NT2/D1 (cell line): ENCODE measurements around the gene CDK5RAP2.

Experiments used
- DNase-seq: peaks from one replicate; pipeline ENCODE4 v3.0.0-alpha.2; 2011; ENCODE audit warnings: low read depth, low spot score
- H3K27me3 ChIP-seq: 2 replicates; pipeline ENCODE4 v1.6.0; 2011; ENCODE audit warnings: mild to moderate bottlenecking; ENCODE audit not compliant: insufficient read length, insufficient read depth
- H3K36me3 ChIP-seq: 2 replicates; pipeline ENCODE4 v1.6.1; 2011; ENCODE audit warnings: mild to moderate bottlenecking, low read length, mixed read lengths; ENCODE audit not compliant: insufficient read depth, insufficient read length
- H3K4me1 ChIP-seq: 2 replicates; pipeline ENCODE4 v1.5.1; 2011; ENCODE audit not compliant: insufficient read depth, insufficient read length
- H3K4me3 ChIP-seq: 2 replicates; pipeline ENCODE4 v1.5.1; 2011; ENCODE audit warnings: low read depth; ENCODE audit not compliant: insufficient read length
- H3K9ac ChIP-seq: 2 replicates; pipeline ENCODE4 v1.6.0; 2011; ENCODE audit warnings: low read depth; ENCODE audit not compliant: insufficient read length
- H3K9me3 ChIP-seq: 2 replicates; pipeline ENCODE4 v1.5.1; 2011; ENCODE audit warnings: mild to moderate bottlenecking, low read length; ENCODE audit not compliant: insufficient read depth
- SUZ12 ChIP-seq: IDR thresholded peaks from 2 replicates; pipeline ENCODE4 v1.6.1; 2011; ENCODE audit not compliant: insufficient read length, insufficient read depth; ENCODE audit errors: extremely low read depth
- YY1 ChIP-seq: IDR thresholded peaks from 2 replicates; pipeline ENCODE4 v1.6.1; 2011; ENCODE audit not compliant: insufficient read length, insufficient read depth
- ZNF274 ChIP-seq: IDR thresholded peaks from 2 replicates; pipeline ENCODE4 v1.6.1; 2011; ENCODE audit warnings: mild to moderate bottlenecking, low read depth, low read length

Gene CDK5RAP2

DNA sequence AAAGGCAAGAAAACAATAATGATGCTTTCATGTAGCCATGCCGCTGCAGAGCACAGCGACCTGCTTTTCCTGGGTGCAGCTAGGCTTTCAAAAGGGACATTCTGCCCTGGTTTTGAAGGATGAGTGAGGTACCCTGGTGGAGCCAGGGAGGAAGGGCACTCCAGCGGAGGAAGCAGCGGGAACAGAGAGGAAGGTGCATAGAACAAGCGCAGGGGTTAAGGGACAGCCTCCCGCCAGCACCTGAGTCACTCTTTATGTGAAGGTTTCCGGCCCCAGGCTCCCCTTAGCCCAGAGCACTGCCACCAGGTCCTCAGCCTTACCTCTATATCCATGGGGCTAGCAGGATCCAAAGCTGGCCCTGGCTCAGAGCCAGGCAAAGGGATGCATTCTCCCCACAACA, 221.1 kb downstream of the CDK5RAP2 start:
- peaks cover 16% of the 10 kb centered on the region; the same call in 1 of the 2 replicates for H3K9me3 ChIP-seq

DNA sequence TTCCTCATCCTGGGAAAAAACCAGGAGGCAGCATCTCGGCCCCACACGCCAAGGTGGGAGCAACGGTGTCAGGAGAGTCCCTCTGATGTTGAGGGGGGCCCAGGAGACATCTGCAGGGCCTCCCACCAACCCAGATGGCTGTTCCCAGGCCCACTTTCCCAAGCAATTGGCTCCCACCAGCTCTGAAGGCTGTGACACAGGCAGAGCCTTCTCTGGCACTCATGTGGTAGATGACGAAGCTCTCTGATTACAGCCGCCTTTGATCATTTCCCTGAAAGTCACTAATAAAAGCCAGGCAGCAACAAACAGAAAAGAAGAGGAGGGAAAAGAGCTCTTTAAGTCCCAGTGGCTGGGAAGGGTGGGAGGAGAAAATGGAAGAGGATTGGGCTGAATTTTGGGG, 226.5 kb downstream of the CDK5RAP2 start:
- Histone ChIP-seq H3K27me3 (no peaks in the 10 kb centered on the region), H3K9me3 (peaks cover 21% of the 10 kb centered on the region; the same call in 1 of the 2 replicates), H3K36me3 (no peaks in the 10 kb centered on the region), H3K4me3 (no peak overlapping the region), H3K4me1 (peaks cover 2% of the 10 kb centered on the region), H3K9ac (no peak overlapping the region)
- no peak for DNase-seq
- TF ChIP-seq YY1 (no peak), ZNF274 (no peak), SUZ12 (no peak)

More for the DNA sequence above, 221.1 kb downstream of the CDK5RAP2 start:
- Histone ChIP-seq H3K4me3 (no peak overlapping the region), H3K4me1 (peaks cover 3% of the 10 kb centered on the region), H3K36me3 (no peaks in the 10 kb centered on the region), H3K27me3 (no peaks in the 10 kb centered on the region), H3K9ac (no peak overlapping the region)
- TF ChIP-seq ZNF274 (no peak), YY1 (no peak), SUZ12 (no peak)
- DNase-seq, result no peak

DNA sequence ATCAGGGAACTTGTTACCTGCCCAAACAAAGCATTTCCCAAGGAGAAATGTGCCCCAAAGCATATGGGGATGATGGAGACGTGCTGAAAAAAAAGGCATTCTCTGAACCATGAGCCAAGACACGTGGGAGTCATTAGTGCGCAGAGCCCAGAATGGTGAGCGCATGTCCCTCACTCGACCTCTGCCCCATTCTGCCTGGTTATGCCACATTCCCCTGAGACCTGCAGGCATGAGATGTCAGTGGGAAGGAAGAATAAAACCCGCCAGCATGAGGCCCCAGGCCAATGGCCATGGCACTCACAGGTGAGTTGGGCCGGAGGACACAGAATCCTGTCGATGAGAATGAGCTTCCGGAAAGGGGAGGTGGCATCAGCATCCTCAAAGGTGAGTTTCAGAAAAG, 228.9 kb downstream of the CDK5RAP2 start:
- H3K4me3 ChIP-seq, result no peak overlapping the region
- no peak overlapping the region for H3K9ac ChIP-seq
- peaks cover 2% of the 10 kb centered on the region for H3K4me1 ChIP-seq
- H3K27me3 ChIP-seq, result no peaks in the 10 kb centered on the region
- TF ChIP-seq YY1, result no peak
- no peak for TF ChIP-seq ZNF274
- no peak for TF ChIP-seq SUZ12
- peaks cover 17% of the 10 kb centered on the region; the same call in 1 of the 2 replicates for H3K9me3 ChIP-seq
- no peak for DNase-seq
- H3K36me3 ChIP-seq, result no peaks in the 10 kb centered on the region

DNA sequence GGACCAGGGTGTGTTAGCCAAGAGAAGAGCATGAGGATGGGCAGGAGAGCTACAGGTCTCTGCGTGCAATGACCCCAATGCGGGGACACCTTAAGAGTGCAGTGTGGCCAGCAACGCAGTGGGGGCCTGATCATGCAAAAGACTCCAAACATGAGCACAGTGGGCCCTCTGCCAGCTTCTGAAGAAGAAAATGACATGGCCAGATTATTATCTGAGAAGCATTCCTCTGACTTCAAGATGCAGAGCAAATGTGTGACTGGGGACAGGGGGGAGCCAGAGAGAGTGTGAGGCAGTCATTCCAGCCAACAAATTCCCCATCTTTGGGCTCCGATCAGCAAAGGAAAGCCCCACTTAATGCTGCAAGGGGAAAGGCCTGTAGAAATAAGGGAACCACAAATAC, 229.4 kb downstream of the CDK5RAP2 start:
- peaks cover 2% of the 10 kb centered on the region for H3K4me1 ChIP-seq
- DNase-seq, result no peak
- no peak overlapping the region for H3K9ac ChIP-seq
- no peaks in the 10 kb centered on the region for H3K27me3 ChIP-seq
- H3K9me3 ChIP-seq, result peaks cover 12% of the 10 kb centered on the region; the same call in 1 of the 2 replicates
- H3K36me3 ChIP-seq, result no peaks in the 10 kb centered on the region
- TF ChIP-seq ZNF274, result no peak
- TF ChIP-seq YY1, result no peak
- TF ChIP-seq SUZ12, result no peak
- no peak overlapping the region for H3K4me3 ChIP-seq

DNA sequence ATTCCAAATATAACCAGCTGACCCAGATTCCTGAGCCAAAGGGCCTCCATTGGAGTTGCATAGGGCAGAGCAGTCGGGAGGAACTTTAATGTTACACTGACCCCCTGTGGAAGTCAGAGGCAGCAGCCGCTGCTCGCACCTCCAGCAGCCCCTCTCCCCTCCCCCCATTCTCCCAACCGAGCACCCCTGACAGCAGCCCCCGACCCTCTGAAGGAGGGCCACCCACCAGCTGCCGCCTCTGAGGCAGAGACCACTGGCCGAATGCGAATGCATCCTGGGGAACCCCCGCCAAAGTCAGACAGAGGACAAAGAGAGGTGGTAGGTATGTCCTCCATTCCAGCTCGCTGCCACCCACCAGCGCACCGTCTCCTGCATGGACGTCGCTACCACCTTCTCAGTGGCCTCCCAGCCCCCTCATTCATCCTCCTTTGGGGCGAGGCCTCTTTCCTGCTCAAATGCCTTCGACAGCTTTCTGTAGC, 231.0 kb downstream of the CDK5RAP2 start:
- peak; percentile 68 for DNase-seq
- H3K4me3 ChIP-seq, result peak overlapping the region; percentile 9

DNA sequence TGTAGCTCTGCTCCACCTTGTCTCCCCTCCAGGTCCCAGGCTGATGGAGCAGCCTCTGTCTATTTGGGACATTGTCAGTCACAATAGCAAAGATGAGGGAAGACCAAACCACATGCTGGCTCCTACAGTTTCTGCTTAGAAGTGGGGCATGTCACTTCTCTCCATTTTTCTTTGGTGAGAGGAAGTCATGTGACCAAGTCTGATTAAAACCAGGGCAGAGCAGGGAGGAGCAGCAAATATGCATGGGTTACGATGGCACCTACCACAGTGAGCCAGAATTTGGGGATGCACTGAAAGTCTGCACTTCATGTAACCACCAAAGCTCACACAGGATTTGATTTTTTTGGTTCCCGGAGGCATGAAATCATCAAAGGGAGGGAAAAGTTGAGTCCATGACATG, 234.6 kb downstream of the CDK5RAP2 start:
- DNase-seq, result no peak
- H3K9ac ChIP-seq, result no peak overlapping the region
- H3K36me3 ChIP-seq, result no peaks in the 10 kb centered on the region
- peaks cover 2% of the 10 kb centered on the region for H3K4me1 ChIP-seq
- no peaks in the 10 kb centered on the region for H3K27me3 ChIP-seq
- TF ChIP-seq SUZ12, result no peak
- TF ChIP-seq ZNF274, result no peak
- TF ChIP-seq YY1, result no peak
- H3K9me3 ChIP-seq, result no peaks in the 10 kb centered on the region
- no peak overlapping the region for H3K4me3 ChIP-seq

More for the DNA sequence above, 231.0 kb downstream of the CDK5RAP2 start:
- peaks cover 2% of the 10 kb centered on the region for H3K4me1 ChIP-seq
- peak overlapping the region; percentile 47 for H3K9ac ChIP-seq
- peaks cover 6% of the 10 kb centered on the region; the same call in 1 of the 2 replicates for H3K9me3 ChIP-seq
- H3K27me3 ChIP-seq, result no peaks in the 10 kb centered on the region
- TF ChIP-seq SUZ12 (no peak), YY1 (no peak)
- H3K36me3 ChIP-seq, result no peaks in the 10 kb centered on the region

DNA sequence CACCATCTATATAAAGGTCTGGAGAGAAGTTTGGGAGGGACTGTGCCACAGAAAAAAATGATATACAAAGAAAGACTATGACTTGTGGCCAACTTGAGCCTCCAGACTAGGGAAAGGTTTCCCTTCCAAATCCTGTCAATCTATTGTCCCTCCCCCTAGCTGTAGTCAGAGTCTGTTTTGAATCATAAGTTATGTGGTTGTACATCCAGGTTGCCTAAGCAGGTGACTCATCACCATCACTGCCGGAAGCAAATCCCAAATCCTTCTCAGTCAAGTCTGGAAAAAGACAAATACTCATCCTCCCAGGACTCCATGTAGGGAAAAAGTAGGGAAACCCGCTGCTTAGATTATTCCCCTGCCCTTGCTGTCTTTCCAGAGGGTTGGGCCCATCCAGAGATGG, 235.7 kb downstream of the CDK5RAP2 start:
- no peaks in the 10 kb centered on the region for H3K9me3 ChIP-seq
- no peak for DNase-seq
- no peak overlapping the region for H3K4me3 ChIP-seq
- H3K4me1 ChIP-seq, result peaks cover 1% of the 10 kb centered on the region
- TF ChIP-seq YY1 (no peak), SUZ12 (no peak), ZNF274 (no peak)
- H3K9ac ChIP-seq, result no peak overlapping the region
- H3K36me3 ChIP-seq, result no peaks in the 10 kb centered on the region
- H3K27me3 ChIP-seq, result no peaks in the 10 kb centered on the region

DNA sequence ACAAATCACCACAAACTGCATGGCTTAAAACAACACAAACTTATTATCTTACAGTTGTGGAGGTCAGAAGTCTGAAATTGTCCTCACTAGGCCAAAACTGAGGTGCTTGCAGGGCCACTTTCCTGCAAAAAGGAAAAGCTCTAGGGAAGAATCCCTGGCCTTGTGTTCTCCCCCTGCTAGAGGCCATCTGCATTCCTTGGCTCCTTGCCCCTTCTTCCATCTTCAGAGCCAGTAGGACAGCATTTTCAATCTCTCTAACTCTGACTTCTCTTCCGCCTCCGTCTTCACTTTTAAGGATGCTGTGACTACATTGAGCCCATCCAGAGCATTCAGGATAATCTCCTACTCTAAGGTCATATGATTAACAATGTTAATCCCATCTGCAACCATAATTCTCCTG, 236.6 kb downstream of the CDK5RAP2 start:
- H3K4me1 ChIP-seq, result no peaks in the 10 kb centered on the region
- TF ChIP-seq SUZ12 (no peak), ZNF274 (no peak), YY1 (no peak)
- DNase-seq, result no peak
- no peaks in the 10 kb centered on the region for H3K9me3 ChIP-seq
- H3K27me3 ChIP-seq, result no peaks in the 10 kb centered on the region
- no peaks in the 10 kb centered on the region for H3K36me3 ChIP-seq
- no peak overlapping the region for H3K4me3 ChIP-seq
- no peak overlapping the region for H3K9ac ChIP-seq
